Stimulated activated CD8-positive, alpha-beta memory T cell treated with anti-CD3 and anti-CD28 coated beads, Interleukin-4, amount 100 ng/mL, for 1 hour (primary cell): ENCODE results near the gene DIP2B.
"Not testable (repeated sequence)": the region's sequence is repeated elsewhere in the genome, so short reads cannot be mapped to it uniquely, and the experiment has no call there.

Source experiments
- DNase-seq, 2 donors: peaks; one replicate each; pipeline ENCODE4 v3.0.0-alpha.2; 2020; ENCODE audit warnings: low read depth in 2 of 2, low spot score in 1 of 2

The DIP2B gene

GRCh38 chr12:50672158-50672557 is 167.4 kb downstream of the DIP2B start:
- no peak for DNase-seq

DNA sequence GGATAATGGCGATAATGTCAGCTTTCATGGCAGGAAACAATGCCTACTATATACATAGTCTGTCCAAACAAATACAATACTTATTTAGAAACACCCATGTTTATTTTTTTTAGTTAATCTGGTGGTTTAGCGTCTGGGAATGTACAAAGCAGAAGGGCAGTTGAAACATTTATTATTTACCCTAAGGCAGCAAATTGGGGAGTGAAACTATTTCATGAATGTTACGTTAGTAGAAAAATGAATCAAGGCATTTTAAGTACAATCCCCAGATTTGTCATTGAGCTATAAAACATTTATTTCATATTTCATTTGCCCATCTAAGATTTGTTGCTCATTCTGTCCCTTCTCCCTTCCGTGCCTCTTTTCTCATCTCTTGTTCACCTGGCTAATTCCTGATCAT is 172.0 kb downstream of the DIP2B start:
- no peak for DNase-seq

DNA sequence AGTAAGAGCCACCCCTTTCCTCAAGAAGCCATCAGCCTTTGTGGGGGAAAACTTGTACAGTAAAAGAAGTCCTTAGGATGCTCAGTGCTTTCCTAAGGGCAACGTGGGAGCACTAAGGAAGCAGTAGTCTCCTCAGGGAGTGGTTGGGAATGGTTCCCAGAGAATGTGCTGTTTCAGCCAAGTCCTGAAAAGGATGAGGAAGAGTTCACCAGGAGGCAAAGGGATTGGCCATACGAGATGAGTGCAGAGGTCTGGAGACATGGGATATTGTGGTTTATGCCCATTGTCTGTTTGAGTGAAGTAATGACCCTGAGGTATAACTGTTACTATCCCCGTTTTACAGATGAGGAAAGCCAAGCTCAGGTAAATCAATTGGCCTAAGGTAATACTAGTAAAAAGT is 173.1 kb downstream of the DIP2B start:
- no peak for DNase-seq

DNA sequence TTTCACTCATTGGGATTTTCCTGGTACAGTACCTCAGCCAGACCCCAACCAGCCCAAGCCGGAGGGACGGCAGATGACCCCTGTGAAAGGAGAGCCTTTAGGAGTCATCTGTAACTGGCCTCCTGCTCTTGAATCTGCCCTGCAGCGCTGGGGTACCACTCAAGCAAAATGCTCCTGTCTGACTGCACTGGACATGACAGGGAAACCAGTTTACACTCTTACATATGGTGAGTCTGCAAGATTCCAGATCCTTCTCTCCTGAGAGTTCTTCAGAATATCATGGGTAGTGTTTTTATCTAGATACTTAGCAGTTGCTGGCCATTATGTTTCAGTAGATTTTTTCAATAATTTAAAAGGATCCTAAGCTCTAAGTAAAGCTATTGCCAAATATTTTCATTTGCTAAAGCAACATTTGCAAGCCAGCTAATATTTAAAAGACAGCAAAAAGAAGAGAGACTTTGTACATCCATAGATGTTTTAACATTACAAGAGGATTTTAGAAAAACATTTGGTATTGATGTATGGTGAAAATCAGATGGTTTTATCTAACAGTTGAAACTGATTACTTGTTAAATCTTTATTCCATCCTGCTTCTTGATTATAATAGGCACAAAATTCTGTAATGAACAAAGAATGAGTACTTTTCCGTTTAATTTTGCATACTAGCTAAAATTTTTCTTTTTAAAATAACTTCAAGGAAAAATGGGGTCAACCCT is 174.0 kb downstream of the DIP2B start:
- DNase-seq, result no peak

- no peak for DNase-seq
Measured at GRCh38 chr12:50679612-50680011, 174.8 kb downstream of the DIP2B start.

- not testable (repeated sequence) for DNase-seq
Measured at GRCh38 chr12:50681064-50681463, 176.3 kb downstream of the DIP2B start.

DNA sequence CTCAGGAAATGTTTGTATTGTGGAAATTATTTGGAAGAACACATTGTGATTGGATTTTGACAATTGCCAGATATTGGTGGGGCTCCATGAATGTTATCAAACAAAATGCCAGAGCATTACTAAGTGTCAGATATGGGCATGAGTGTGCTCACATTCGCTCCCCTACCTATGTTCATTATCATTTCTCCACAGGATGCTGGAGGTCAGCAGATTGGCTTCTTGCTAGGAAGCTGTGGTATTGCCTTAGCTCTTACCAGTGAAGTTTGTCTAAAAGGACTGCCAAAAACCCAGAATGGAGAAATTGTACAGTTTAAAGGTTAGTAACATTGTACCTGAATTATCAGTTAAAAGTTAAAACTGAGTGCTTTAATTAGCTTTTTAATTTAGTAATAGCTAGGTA is 180.9 kb downstream of the DIP2B start:
- no peak for DNase-seq

- DNase-seq, result no peak
Measured at GRCh38 chr12:50686406-50686805, 181.6 kb downstream of the DIP2B start.

DNA sequence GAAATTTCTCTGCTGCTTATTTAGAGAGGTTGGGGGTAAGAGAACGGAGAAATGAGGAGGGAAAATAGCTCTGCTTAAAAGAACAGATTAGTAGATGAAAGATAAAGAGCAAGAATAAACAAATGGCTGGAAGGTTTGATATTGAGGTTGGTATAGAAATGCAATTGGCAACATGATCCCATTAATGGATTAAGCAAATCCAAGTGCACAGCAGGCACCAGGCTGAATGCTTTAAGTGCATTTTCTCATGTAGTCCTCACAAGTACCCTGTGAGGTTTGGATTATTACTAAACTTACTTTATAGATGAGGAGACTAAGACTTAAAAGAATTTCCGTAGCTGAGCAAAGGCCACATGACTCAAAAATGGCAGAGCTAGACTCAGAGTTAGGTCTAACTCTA is 182.2 kb downstream of the DIP2B start:
- DNase-seq, result no peak

- DNase-seq, result no peak
Measured at GRCh38 chr12:50689437-50689836, 184.7 kb downstream of the DIP2B start.

DNA sequence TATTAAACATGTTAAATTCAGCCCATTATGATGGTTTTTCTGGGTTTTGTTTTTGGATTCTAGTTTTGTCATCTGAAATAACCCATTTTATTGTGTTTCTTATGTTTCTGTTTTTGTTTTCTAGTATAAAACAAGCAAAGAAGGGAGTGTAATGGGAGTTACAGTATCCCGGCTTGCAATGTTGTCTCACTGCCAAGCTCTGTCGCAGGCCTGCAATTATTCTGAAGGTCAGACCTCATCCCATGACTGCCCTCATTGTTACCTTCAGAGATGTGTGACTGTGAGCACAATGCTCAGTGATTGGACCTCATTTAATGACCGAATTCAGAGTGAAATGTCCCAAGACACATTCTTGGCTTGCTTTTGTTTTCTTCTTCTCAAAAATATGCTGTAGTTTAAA is 186.1 kb downstream of the DIP2B start:
- DNase-seq, result no peak

- DNase-seq, result no peak
Measured at GRCh38 chr12:50695961-50696360, 191.2 kb downstream of the DIP2B start.

- DNase-seq, result no peak
Measured at GRCh38 chr12:50696931-50697330, 192.1 kb downstream of the DIP2B start.

DNA sequence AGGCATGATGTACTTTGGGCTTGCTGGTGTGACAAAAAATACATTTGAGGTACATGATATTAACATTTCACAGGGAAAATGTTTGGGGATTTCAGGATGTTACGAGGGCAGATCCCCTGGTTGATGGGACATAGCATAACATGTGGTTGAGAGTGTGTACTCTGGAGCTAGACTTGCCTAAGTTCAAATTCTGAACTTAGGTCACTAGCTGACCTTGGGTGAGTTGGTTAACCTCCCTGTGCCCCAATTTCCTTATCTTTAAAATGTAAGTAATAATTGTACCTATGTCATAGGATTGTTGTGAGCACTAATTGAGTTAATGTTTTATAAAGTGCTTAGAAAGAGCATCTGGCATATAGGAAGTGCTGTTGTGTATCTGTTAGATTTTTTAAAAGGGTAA is 194.4 kb downstream of the DIP2B start:
- DNase-seq, result no peak

DNA sequence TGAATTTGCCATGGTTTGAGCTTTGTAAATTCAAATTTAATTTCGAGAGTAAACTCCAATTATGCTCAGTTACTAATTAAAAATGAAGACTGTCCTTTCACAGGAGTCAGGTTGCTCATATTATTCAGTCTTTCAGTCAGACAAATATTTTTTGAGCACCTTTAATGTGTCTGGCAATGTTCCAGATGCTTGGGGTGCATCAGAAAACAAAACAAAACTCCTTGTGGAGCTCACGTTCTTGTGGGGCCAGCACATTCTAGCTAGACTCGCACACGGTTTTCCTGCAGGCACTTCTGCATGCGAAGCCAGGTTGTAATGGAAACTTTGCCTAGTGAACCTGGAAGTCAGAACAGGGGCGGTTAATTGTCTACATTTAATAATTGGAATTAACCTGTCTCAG is 195.2 kb downstream of the DIP2B start:
- no peak for DNase-seq

DNA sequence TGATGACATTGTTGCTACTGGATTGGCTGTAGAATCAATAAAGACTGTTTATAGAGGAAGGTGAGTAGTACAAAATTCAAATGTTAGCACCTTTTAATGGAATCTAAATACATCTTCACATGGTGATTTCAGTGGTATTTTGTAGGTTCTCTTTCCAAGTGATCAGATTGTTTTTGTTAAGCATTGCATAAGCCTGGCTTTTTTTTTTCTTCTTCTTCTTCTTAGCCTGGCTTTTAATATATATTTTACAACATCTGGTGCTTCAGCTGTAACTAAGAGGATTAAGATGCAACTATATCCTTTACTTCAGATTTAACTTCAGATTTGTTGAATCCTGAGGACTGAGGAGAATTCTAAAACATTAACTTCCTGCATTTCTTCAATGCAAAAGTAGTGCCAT is 201.8 kb downstream of the DIP2B start:
- DNase-seq, result no peak

- DNase-seq, result no peak
Measured at GRCh38 chr12:50707396-50707795, 202.6 kb downstream of the DIP2B start.

DNA sequence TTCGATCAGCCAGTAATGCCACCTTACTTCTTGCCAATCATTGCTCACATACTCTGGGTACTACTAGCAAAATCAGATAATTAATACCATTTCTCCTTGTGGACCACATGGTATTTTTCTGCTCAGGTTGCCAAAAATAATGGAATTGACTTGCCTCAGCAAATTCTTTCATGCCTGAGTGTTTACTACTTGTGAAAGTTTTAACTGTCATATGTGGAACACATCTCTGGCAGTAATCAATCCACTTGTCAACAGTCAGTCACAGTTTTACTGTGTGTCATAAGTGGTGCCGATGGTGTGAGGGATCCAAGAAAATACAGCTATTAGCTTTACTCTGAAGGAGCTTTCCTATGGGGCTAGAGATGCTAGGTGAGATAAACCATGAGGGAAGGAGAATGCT is 203.8 kb downstream of the DIP2B start:
- no peak for DNase-seq

GRCh38 chr12:50711121-50711520 is 206.3 kb downstream of the DIP2B start:
- no peak for DNase-seq

GRCh38 chr12:50715174-50715573 is 210.4 kb downstream of the DIP2B start:
- no peak for DNase-seq

GRCh38 chr12:50718760-50719159 is 214.0 kb downstream of the DIP2B start:
- no peak for DNase-seq

DNA sequence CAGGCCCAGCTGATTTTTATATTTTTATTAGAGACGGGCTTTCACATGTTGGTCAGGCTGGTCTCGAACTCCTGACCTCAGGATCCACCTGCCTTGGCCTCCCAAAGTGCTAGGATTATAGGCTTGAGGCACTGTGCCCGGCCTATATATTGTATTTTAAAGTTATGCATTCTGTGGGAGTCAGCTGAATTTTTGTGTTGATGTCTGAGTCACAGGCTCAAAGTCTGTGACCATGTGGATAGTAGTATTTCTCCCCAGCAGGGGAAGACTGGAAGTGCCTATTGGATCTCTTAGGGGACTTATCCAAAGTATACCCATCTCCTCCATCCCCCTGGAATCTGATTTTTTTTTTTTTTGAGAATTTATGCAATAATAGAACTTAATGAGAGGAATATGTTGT is 215.3 kb downstream of the DIP2B start:
- DNase-seq, result no peak

DNA sequence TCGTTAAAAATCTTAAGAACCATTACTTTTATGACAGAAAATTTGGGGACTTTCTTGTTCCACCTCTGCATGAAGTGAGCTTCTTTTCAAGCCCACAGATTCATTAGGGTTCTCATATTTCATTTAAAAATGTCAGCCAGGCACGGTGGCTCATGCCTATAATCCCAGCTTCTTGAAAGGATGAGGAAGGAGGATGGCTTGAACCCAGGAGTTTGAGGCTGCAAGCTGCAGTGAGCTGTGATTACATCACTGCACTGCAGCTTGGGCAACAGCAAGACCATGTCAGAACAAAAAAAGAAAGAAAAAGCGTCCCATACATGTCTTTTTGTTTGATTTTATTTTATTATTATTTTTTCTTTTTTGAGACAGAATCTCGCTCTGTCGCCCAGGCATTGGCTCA is 215.7 kb downstream of the DIP2B start:
- DNase-seq, result no peak

- DNase-seq, result no peak
Measured at GRCh38 chr12:50723865-50724264, 219.1 kb downstream of the DIP2B start.
